DMS 273 treated with DMSO at 0.1 percent for 48 hours (cell line): Measurements from ENCODE around the gene SHISA3.

ENCODE experiments used
- DNase-seq: peaks from one replicate; lab custom pipeline; 2025; lab: John Stamatoyannopoulos, UW

SHISA3 gene

DNA sequence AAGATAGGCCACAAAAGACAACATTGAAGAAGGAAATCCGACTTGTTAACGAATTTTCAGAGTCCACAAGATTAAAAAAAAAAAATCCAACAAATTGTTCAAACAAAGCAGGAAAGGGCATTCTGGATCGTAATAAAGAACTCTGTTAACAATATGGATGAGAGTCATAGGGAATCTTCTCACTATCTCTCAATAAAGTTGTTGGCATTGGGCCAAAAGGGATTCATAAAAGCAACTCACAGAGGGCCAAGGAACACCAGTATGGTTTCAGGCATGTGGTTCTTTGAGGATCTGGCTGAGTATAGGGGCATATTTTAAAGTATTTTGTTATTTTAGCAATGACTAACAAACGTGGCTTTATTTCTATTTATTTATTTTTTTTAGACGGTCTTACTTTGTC is 49.5 kb downstream of the SHISA3 start:
- no peak for DNase-seq
